ENCODE results near the gene SND1. TPM values are rescaled to one million over a fixed set of nuclear protein-coding genes. Genes with fewer than 3 reads are reported as not detected.

Gene SND1
- total RNA-seq, 6 experiments from 2014 or later, result 217 to 259 (median 247) TPM

GRCh38 chr7:128129224-128129864 is 477.4 kb downstream of the SND1 start:
- Mint-ChIP-seq H3K9me3 (no peaks in the 10 kb centered on the region), H3K36me3 (ENCODE audit: low read depth) (no peaks in the 10 kb centered on the region), H3K4me1 (ENCODE audit: low read depth) (peaks cover 1% of the 10 kb centered on the region), H3K4me3 (no peak overlapping the region), H3K27me3 (ENCODE audit: insufficient read depth) (peaks cover 40% of the 10 kb centered on the region), H3K27ac (no peak overlapping the region)
- no peak for TF ChIP-seq CTCF (IDR thresholded peaks at IDR 0.05)
- DNase-seq, result no peak

GRCh38 chr7:128131115-128131514 is 479.1 kb downstream of the SND1 start:
- no peak overlapping the region for H3K4me3 Mint-ChIP-seq
- DNase-seq, result no peak
- no peaks in the 10 kb centered on the region for H3K9me3 Mint-ChIP-seq
- H3K4me1 Mint-ChIP-seq (ENCODE audit: low read depth), result peaks cover 12% of the 10 kb centered on the region
- no peak for TF ChIP-seq CTCF (IDR thresholded peaks at IDR 0.05)
- peaks cover 42% of the 10 kb centered on the region for H3K27me3 Mint-ChIP-seq (ENCODE audit: insufficient read depth)
- H3K36me3 Mint-ChIP-seq (ENCODE audit: low read depth), result no peaks in the 10 kb centered on the region
- no peak overlapping the region for H3K27ac Mint-ChIP-seq

GRCh38 chr7:128131731-128132130 is 479.7 kb downstream of the SND1 start:
- no peak for DNase-seq
- H3K27me3 Mint-ChIP-seq (ENCODE audit: insufficient read depth), result peaks cover 42% of the 10 kb centered on the region
- peaks cover 12% of the 10 kb centered on the region for H3K4me1 Mint-ChIP-seq (ENCODE audit: low read depth)
- H3K27ac Mint-ChIP-seq, result no peak overlapping the region
- no peaks in the 10 kb centered on the region for H3K9me3 Mint-ChIP-seq
- TF ChIP-seq CTCF (IDR thresholded peaks at IDR 0.05), result no peak
- H3K36me3 Mint-ChIP-seq (ENCODE audit: low read depth), result no peaks in the 10 kb centered on the region
- no peak overlapping the region for H3K4me3 Mint-ChIP-seq

GRCh38 chr7:128132426-128133069 is 480.6 kb downstream of the SND1 start:
- no peak for TF ChIP-seq CTCF (IDR thresholded peaks at IDR 0.05)
- no peak overlapping the region for H3K27ac Mint-ChIP-seq
- peaks cover 42% of the 10 kb centered on the region for H3K27me3 Mint-ChIP-seq (ENCODE audit: insufficient read depth)
- DNase-seq, result no peak
- peaks cover 18% of the 10 kb centered on the region for H3K4me1 Mint-ChIP-seq (ENCODE audit: low read depth)
- no peaks in the 10 kb centered on the region for H3K9me3 Mint-ChIP-seq
- no peaks in the 10 kb centered on the region for H3K36me3 Mint-ChIP-seq (ENCODE audit: low read depth)
- no peak overlapping the region for H3K4me3 Mint-ChIP-seq

- no peaks in the 10 kb centered on the region for H3K36me3 Mint-ChIP-seq (ENCODE audit: low read depth)
- no peak for DNase-seq
Observed at GRCh38 chr7:128135159-128135514, 483.1 kb downstream of the SND1 start.

More at GRCh38 chr7:128135159-128135514, 483.1 kb downstream of the SND1 start:
- peak overlapping the region; percentile 66 for H3K4me3 Mint-ChIP-seq
- no peak for TF ChIP-seq CTCF (IDR thresholded peaks at IDR 0.05)
- peaks cover 42% of the 10 kb centered on the region for H3K27me3 Mint-ChIP-seq (ENCODE audit: insufficient read depth)
- no peaks in the 10 kb centered on the region for H3K9me3 Mint-ChIP-seq
- no peak overlapping the region for H3K27ac Mint-ChIP-seq
- H3K4me1 Mint-ChIP-seq (ENCODE audit: low read depth), result peaks cover 20% of the 10 kb centered on the region
